Endothelial cell of umbilical vein (primary cell): ENCODE results near the gene SYNE1.

ENCODE experiments used
- CTCF ChIP-seq, 2 donors: IDR thresholded peaks; 1 replicate in 1 of 2; 2 replicates in 1 of 2; pipeline ENCODE4 v1.5.1; 2011; ENCODE audit warnings: low read length in 2 of 2, mild to moderate bottlenecking in 2 of 2, moderate library complexity in 2 of 2, control low read depth in 1 of 2, inconsistent platforms in 1 of 2, low read depth in 1 of 2; ENCODE audit not compliant: insufficient read depth in 1 of 2; ENCODE audit errors: extremely low read depth in 1 of 2
- EZH2 ChIP-seq: IDR thresholded peaks from 2 replicates; pipeline ENCODE4 v1.6.1; 2012; ENCODE audit warnings: borderline replicate concordance, low read depth, mild to moderate bottlenecking, moderate library complexity, low read length, inconsistent platforms; ENCODE audit not compliant: severe bottlenecking
- GATA2 ChIP-seq: IDR thresholded peaks from 2 replicates; pipeline ENCODE4 v1.7.0; 2011; ENCODE audit warnings: low read depth, mild to moderate bottlenecking, moderate library complexity, mixed read lengths, low read length; ENCODE audit not compliant: insufficient read length, insufficient read depth
- POLR2AphosphoS5 ChIP-seq: IDR thresholded peaks from 2 replicates; pipeline ENCODE4 v1.6.1; 2012; ENCODE audit warnings: low read depth, mild to moderate bottlenecking, control low read depth, low read length, moderate library complexity; ENCODE audit not compliant: insufficient read depth

GRCh38 chr6:152426276-152426675 lies 210.9 kb downstream of the SYNE1 start:
- TF ChIP-seq CTCF (IDR thresholded peaks at IDR 0.05; ENCODE audit: extremely low read depth in 1 of 2, insufficient read depth in 1 of 2, low read depth in 1 of 2, low read length in 2 of 2), result no peak
- TF ChIP-seq EZH2, result no peak
- TF ChIP-seq POLR2AphosphoS5, result no peak
- TF ChIP-seq GATA2, result no peak
